Activated T-cell treated with anti-CD3 and anti-CD28 coated beads, Interleukin-2, amount 50 U/mL, for 4 hours (primary cell): ENCODE data around the gene LRRC14B. TPM values are rescaled to one million over a fixed set of nuclear protein-coding genes. Genes with fewer than 3 reads are reported as not detected.
"Not testable (repeated sequence)": the region's sequence is repeated elsewhere in the genome, so short reads cannot be mapped to it uniquely, and the experiment has no call there.

Source experiments
- ATAC-seq, 2 donors: fragments of 200-7000 bp; cut with Tn5 transposase; one replicate each; pipeline ENCODE4 v1.10.0; 2021
- DNase-seq: peaks from one replicate; pipeline ENCODE4 v3.0.0-alpha.2; 2020
- H3K27me3 Mint-ChIP-seq: one replicate; pipeline ENCODE4 v1.8.0; 2021; ENCODE audit warnings: low read depth, mixed read lengths
- H3K36me3 Mint-ChIP-seq: one replicate; pipeline ENCODE4 v1.8.0; 2022; ENCODE audit warnings: mixed read lengths; ENCODE audit not compliant: insufficient read depth
- H3K4me1 Mint-ChIP-seq: one replicate; pipeline ENCODE4 v1.8.0; 2021; ENCODE audit warnings: low read depth, mixed read lengths
- H3K4me3 Mint-ChIP-seq: one replicate; pipeline ENCODE4 v1.8.0; 2021; ENCODE audit warnings: mild to moderate bottlenecking, moderate library complexity, mixed read lengths
- H3K9me3 Mint-ChIP-seq: one replicate; pipeline ENCODE4 v1.8.0; 2021; ENCODE audit warnings: mixed read lengths
- total RNA-seq, 3 donors: library from RNA; stranded (reverse); gene quantifications; one replicate each; pipeline ENCODE4 v1.2.1, GENCODE V29; 2021

Gene LRRC14B
- total RNA-seq, 3 donors from 2014 or later, result 0.23 TPM; not detected in 2

DNA sequence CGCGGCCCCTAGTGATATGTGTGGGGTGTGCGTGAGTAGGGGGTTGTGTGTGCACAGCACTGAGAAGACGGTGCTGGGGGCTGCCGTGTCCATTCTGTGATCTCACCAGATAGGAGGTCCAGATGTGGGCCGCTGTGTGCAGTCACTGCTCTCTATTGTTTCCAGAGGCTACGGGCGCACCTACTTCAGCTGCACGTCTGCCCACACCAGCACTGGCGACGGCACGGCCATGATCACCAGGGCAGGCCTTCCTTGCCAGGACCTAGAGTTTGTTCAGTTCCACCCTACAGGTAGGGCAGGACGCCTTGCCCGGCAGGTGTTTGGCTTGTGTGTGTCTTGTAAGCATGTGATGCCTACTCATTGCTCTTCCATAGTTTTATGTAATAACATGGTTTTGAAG is 39.4 kb downstream of the LRRC14B start:
- DNase-seq (no peak), ATAC-seq (no peak)
- no peaks in the 10 kb centered on the region for H3K27me3 Mint-ChIP-seq
- H3K9me3 Mint-ChIP-seq, result no peaks in the 10 kb centered on the region
- peaks cover 50% of the 10 kb centered on the region for H3K36me3 Mint-ChIP-seq
- no peak overlapping the region for H3K4me3 Mint-ChIP-seq
- no peaks in the 10 kb centered on the region for H3K4me1 Mint-ChIP-seq

DNA sequence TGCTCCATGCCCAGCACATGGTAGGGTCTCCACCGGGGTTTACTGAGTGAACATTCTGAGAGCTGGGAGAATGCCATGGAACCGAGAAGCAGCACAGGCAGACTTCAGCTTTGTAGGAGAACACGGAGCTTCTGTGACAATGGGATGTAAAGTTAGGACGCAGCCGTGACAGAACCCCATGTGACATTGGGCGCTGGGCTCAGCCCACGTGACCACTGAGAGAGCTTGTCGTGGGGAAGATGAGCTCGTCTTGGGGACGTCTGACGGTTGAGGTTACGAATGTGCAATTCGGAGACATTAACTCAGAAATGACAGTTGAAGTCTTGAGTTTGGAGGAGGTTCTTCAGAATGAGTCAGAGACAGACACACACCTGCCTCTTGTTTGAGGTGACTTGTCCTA is 40.4 kb downstream of the LRRC14B start:
- ATAC-seq (peak in 1 of 2 donors; percentile 37), DNase-seq (no peak)
- H3K4me1 Mint-ChIP-seq, result no peaks in the 10 kb centered on the region
- no peaks in the 10 kb centered on the region for H3K9me3 Mint-ChIP-seq
- H3K27me3 Mint-ChIP-seq, result no peaks in the 10 kb centered on the region
- H3K4me3 Mint-ChIP-seq, result no peak overlapping the region
- peaks cover 46% of the 10 kb centered on the region for H3K36me3 Mint-ChIP-seq

DNA sequence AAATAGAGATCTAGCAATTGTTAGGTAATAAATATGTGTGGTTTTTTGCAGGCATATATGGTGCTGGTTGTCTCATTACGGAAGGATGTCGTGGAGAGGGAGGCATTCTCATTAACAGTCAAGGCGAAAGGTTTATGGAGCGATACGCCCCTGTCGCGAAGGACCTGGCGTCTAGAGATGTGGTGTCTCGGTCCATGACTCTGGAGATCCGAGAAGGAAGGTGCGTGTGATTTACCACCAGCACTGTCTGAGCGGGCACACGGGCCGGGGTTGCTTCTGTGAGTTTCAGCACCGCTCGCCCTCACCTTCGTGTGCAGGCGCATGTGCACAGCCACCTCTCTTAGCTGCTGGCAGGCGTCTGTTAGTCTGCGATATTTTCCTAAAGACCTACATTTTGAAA is 42.1 kb downstream of the LRRC14B start:
- H3K4me1 Mint-ChIP-seq, H3K4me3 Mint-ChIP-seq, H3K9me3 Mint-ChIP-seq, H3K27me3 Mint-ChIP-seq, ATAC-seq, DNase-seq: not testable (repeated sequence)
- peaks cover 40% of the 10 kb centered on the region for H3K36me3 Mint-ChIP-seq

- ATAC-seq (no peak), DNase-seq (no peak)
- Mint-ChIP-seq H3K9me3 (no peaks in the 10 kb centered on the region), H3K27me3 (no peaks in the 10 kb centered on the region), H3K4me1 (no peaks in the 10 kb centered on the region), H3K36me3 (peaks cover 34% of the 10 kb centered on the region), H3K4me3 (no peak overlapping the region)
These were observed 43.2 kb downstream of the LRRC14B start for GRCh38 chr5:234450-234849.

GRCh38 chr5:235527-235926 is 44.2 kb downstream of the LRRC14B start:
- H3K4me1 Mint-ChIP-seq, H3K4me3 Mint-ChIP-seq, DNase-seq, H3K27me3 Mint-ChIP-seq, ATAC-seq, H3K9me3 Mint-ChIP-seq: not testable (repeated sequence)
- peaks cover 38% of the 10 kb centered on the region for H3K36me3 Mint-ChIP-seq

GRCh38 chr5:237931-238330 is 46.6 kb downstream of the LRRC14B start:
- H3K9me3 Mint-ChIP-seq, H3K4me3 Mint-ChIP-seq, H3K27me3 Mint-ChIP-seq, DNase-seq, ATAC-seq, H3K4me1 Mint-ChIP-seq: not testable (repeated sequence)
- peaks cover 39% of the 10 kb centered on the region for H3K36me3 Mint-ChIP-seq

GRCh38 chr5:240550-240949 is 49.3 kb downstream of the LRRC14B start:
- H3K36me3 Mint-ChIP-seq, result peaks cover 31% of the 10 kb centered on the region
- not testable (repeated sequence) for ATAC-seq, H3K4me3 Mint-ChIP-seq, H3K9me3 Mint-ChIP-seq, H3K27me3 Mint-ChIP-seq, H3K4me1 Mint-ChIP-seq, DNase-seq

DNA sequence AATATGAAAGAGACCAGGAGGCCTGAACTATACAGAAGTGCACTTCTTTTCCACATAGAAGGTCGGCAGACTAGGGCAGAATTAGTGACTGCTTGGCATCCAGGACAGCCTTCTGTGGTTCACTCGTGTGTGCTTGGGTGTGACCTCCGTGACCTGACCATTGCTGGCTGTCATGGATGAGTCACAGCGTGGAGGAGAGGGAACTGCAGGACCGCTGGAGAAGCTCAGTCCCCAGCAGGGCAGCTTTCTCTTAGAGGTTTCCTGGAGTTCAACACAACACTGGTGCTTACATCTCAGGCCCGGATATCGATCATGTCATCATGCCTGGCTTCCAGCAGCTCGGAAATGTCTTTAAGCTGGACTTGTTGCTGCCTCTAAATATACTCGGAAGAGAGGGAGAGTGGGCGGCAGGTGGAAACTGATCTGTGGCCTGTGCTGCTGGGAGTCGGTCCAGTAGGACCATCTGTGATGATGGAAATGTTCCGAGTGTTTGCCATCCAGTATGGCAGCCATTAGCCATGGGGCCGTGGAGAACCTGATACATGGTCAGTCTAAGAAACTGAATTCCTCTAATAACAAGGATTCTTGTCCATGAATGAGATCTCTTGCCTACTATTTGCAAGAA is 49.9 kb downstream of the LRRC14B start:
- H3K4me1 Mint-ChIP-seq, H3K9me3 Mint-ChIP-seq, ATAC-seq, H3K27me3 Mint-ChIP-seq, H3K4me3 Mint-ChIP-seq, DNase-seq: not testable (repeated sequence)
- H3K36me3 Mint-ChIP-seq, result peaks cover 35% of the 10 kb centered on the region

- peaks cover 49% of the 10 kb centered on the region for H3K36me3 Mint-ChIP-seq
- H3K4me3 Mint-ChIP-seq, ATAC-seq, H3K4me1 Mint-ChIP-seq, H3K9me3 Mint-ChIP-seq, H3K27me3 Mint-ChIP-seq, DNase-seq: not testable (repeated sequence)
These were observed 52.5 kb downstream of the LRRC14B start for GRCh38 chr5:243683-244367.

GRCh38 chr5:245717-246116 is 54.4 kb downstream of the LRRC14B start:
- DNase-seq, H3K4me1 Mint-ChIP-seq, H3K27me3 Mint-ChIP-seq, H3K4me3 Mint-ChIP-seq, H3K9me3 Mint-ChIP-seq, ATAC-seq: not testable (repeated sequence)
- peaks cover 46% of the 10 kb centered on the region for H3K36me3 Mint-ChIP-seq

Other genes with a start within 250 kb of the LRRC14B start
- gene PLEKHG4B, start 99.3 kb upstream of the LRRC14B start, total RNA-seq, result under 1 TPM; 0.03 to 0.37 (median 0.05) TPM
- gene CCDC127, start 26.7 kb downstream of the LRRC14B start, total RNA-seq, result 1 to 10 TPM; 4.7 to 7.8 (median 5.7) TPM
- gene SDHA, start 26.8 kb downstream of the LRRC14B start, total RNA-seq, result 100 to 1,000 TPM in 2 of 3 donors, 10 to 100 TPM in 1; 73.1 to 120 (median 104) TPM
- gene PDCD6, start 80.2 kb downstream of the LRRC14B start, total RNA-seq, result 100 to 1,000 TPM in 2 of 3 donors, 10 to 100 TPM in 1; 98.9 to 107 (median 101) TPM
- gene AHRR, start 130.2 kb downstream of the LRRC14B start, total RNA-seq, result 10 to 100 TPM; 17.2 to 22.8 (median 22.2) TPM